GM19467 (cell line): ENCODE measurements around the gene CLN6.
"Not testable (repeated sequence)": the region's sequence is repeated elsewhere in the genome, so short reads cannot be mapped to it uniquely, and the experiment has no call there.

Experiments
- ATAC-seq: cut with Tn5 transposase; IDR thresholded peaks from one replicate; pipeline ENCODE4 v1.9.1; 2021; ENCODE audit warnings: mild to moderate bottlenecking, moderate library complexity; ENCODE audit not compliant: unreplicated experiment

Gene CLN6

GRCh38 chr15:68192117-68192516 is 37.4 kb downstream of the CLN6 start:
- ATAC-seq, result no peak

- no peak for ATAC-seq
Observed at GRCh38 chr15:68191555-68191954, 38.0 kb downstream of the CLN6 start.

- no peak for ATAC-seq
Observed at GRCh38 chr15:68190048-68190447, 39.5 kb downstream of the CLN6 start.

- no peak for ATAC-seq
Observed at GRCh38 chr15:68188647-68189046, 40.9 kb downstream of the CLN6 start.

GRCh38 chr15:68187559-68187958 is 42.0 kb downstream of the CLN6 start:
- ATAC-seq, result no peak

GRCh38 chr15:68186671-68187397 is 42.7 kb downstream of the CLN6 start:
- ATAC-seq, result no peak

GRCh38 chr15:68184616-68185480 is 44.7 kb downstream of the CLN6 start:
- ATAC-seq, result no peak

- ATAC-seq, result no peak
Observed at GRCh38 chr15:68183616-68184315, 45.8 kb downstream of the CLN6 start.

- ATAC-seq, result no peak
Observed at GRCh38 chr15:68177742-68178141, 51.8 kb downstream of the CLN6 start.

- no peak for ATAC-seq
Observed at GRCh38 chr15:68176601-68177000, 52.9 kb downstream of the CLN6 start.

GRCh38 chr15:68175526-68175925 is 54.0 kb downstream of the CLN6 start:
- no peak for ATAC-seq

GRCh38 chr15:68173119-68173518 is 56.4 kb downstream of the CLN6 start:
- ATAC-seq, result no peak

GRCh38 chr15:68172037-68172436 is 57.5 kb downstream of the CLN6 start:
- ATAC-seq, result not testable (repeated sequence)

GRCh38 chr15:68166847-68167246 is 62.7 kb downstream of the CLN6 start:
- no peak for ATAC-seq

- no peak for ATAC-seq
Observed at GRCh38 chr15:68163191-68163590, 66.3 kb downstream of the CLN6 start.

- no peak for ATAC-seq
Observed at GRCh38 chr15:68158046-68158628, 71.4 kb downstream of the CLN6 start.

GRCh38 chr15:68157074-68157473 is 72.5 kb downstream of the CLN6 start:
- ATAC-seq, result no peak
